GM21515 (cell line): Measurements from ENCODE around the gene SNAP29.
"Not testable (repeated sequence)": the region's sequence is repeated elsewhere in the genome, so short reads cannot be mapped to it uniquely, and the experiment has no call there.

ENCODE experiments used
- ATAC-seq: cut with Tn5 transposase; IDR thresholded peaks from one replicate; pipeline ENCODE4 v1.9.1; 2021; ENCODE audit not compliant: unreplicated experiment

The SNAP29 gene

DNA sequence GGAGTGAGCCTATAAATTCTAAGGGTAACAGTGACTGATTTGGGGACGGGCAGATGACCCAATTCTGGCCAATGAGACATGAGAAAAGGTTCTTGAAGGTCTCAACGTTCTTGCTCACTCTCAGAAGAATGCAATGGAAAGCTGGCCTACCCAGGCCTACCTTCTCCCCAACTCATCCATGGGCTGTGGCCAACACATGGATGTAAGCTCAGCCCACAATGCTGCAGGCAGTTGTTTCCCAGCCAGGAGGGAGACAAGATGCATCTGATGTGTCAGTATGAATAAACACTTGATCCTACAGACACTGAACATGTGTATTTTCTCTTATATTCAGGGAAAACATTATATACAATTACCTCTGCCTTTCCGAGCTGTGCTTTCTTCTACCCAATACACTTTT lies 24.6 kb upstream of the SNAP29 start:
- ATAC-seq = no peak

DNA sequence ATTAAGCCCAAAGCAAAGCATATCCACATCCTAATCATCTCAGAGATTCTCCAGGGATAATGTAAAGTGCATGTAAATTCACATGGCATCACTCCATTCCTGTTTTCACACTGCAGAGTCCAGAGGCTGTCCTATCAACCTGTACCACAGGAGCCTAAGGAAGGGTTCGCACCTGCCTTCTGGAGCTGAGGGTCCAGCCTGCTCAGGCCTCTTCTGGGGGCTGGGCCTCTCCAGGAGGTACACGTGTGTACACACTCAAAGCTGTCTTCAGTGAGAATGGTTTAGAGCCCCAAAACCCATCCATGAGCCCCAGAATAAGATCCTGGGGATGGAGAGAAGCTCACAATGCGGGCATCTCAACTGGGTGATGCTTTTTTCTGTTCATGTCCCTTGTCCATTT lies 24.1 kb upstream of the SNAP29 start:
- ATAC-seq = no peak

DNA sequence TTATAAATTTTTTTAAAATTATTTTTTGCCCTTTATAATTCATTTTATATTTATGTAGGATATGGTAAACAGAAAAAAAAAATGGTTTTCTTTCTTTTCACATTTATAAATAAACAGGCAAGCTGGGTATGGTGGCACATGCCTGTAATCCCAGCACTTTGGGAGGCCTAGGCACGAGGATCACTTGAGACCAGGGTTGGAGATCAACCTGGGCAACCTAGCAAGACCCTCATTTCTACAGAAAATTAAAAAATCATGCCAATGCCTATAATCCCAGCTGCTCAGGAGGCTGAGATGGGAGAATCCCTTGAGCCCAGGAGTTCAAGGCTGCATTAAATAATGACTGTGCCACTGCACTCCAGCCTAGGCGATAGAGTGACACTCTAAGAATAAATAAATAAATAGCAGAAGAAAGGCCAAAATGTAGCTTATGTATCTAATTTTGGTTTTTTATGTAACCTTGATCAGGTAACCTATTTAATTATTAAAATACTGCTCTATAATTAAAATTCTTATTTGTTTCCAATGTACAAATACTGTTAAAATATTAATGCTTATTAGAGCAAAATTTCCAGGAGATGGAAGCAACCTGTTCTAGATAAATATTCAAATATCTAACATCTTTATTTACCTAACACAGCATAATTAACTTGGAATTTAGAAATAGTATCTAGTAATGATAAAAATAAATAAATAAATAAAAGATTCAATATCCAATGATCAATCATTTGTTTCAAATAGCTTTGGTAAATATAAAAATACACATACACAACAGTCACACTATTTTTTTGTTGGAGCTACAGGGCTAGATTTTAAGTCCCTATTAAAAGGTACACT lies 21.6 kb upstream of the SNAP29 start:
- no peak for ATAC-seq

DNA sequence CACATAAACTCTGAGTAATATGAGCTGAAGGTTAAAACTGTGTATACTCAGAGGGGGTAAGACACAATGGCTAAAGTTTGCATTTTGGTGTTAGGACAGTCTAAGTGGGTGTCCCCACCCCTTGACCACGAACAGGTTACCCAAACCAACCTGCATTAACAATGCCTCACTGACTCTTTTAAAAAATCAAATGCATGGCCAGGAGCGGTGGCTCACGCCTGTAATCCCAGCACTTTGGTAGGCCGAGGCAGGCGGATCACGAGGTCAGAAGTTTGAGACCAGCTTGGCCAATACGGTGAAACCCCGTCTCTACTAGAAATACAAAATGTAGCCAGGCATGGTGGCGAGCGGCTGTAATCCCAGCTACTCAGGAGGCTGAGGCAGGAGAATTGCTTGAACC lies 19.5 kb upstream of the SNAP29 start:
- ATAC-seq = not testable (repeated sequence)

DNA sequence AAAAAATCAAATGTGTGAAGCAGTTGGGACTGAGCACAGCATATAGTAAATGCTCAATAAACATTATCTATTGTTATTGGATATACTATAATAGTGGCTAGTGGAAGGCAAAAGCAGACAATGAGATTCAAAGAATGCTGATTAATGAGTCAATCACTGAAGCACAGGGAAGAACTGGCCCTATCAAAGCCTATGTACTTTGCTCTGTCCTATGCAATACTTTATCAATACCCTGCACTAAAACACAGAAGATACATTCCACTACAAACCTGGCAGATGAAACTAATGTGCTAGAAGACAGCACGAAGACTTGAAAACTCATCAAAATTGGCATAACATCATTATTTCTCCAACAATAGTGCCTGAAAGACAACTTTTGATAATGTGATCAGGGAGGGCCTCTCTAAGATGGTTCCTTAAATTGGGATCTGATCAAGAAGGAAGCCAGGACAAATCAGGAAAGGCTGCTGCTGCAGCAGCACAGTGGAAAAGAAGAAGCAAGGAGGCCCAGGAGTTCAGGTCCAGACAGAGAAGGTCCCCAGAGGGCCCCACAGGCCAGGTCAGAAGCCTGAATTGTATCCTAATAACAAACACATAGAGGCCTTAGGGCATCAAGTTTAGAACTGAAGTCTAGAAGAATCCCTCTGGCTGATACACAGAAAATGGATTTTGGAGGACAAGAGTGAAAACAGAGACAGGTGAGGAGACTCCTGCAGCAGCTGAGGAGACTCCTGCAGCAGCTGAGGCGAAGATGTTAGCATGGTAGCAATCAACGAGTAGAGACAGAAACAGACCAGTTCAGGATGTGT lies 18.8 kb upstream of the SNAP29 start:
- ATAC-seq = no peak

DNA sequence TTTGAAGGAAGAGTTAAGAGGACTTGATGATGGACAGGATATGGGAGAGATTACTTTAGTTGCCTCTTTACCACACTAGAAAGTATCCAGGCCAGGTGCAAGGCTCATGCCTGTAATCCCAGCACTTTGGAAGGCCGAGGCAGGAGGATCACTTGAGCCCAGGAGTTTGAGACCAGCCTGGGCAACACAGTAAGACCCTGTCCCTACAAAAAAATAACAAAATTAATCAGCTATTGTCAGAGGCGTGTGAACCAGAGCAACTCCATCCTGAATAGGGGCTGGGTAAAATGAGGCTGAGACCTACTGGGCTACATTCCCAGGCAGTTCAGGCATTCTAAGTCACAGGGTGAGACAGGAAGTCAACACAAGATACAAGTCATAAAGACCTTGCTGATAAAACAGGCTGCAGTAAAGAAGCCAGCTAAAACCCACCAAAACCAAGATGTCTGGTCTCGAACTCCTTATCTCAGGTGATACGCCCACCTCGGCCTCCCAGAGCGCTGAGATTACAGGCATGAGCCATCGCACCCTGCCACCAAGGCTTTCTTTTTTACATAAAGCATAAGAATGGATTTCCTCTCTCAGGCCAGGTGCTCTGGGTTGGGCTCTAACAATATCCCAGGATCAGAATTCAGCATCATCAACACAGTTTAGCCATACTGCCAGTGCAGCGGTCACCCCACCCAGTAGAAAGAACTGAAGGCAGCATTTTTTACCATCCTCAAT lies 18.0 kb upstream of the SNAP29 start:
- no peak for ATAC-seq

DNA sequence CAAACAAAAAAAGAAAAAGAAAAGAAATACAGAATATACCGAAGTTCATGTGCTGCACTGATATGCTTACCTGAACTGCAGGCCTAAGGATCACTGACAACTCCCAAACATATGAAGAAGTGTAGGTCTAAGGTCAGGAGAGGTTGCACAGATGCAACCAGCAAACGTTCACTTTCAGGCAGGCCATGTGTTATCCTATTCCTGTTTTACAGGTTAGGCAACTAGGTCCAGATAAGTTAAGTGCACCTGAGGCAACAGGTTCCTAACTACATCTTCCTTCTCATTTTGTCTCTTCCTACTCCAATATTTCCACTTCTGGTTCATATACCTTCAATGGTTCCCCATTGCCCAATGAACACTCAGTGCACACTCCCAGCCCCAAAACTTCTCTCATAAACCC lies 15.3 kb upstream of the SNAP29 start:
- ATAC-seq = no peak

DNA sequence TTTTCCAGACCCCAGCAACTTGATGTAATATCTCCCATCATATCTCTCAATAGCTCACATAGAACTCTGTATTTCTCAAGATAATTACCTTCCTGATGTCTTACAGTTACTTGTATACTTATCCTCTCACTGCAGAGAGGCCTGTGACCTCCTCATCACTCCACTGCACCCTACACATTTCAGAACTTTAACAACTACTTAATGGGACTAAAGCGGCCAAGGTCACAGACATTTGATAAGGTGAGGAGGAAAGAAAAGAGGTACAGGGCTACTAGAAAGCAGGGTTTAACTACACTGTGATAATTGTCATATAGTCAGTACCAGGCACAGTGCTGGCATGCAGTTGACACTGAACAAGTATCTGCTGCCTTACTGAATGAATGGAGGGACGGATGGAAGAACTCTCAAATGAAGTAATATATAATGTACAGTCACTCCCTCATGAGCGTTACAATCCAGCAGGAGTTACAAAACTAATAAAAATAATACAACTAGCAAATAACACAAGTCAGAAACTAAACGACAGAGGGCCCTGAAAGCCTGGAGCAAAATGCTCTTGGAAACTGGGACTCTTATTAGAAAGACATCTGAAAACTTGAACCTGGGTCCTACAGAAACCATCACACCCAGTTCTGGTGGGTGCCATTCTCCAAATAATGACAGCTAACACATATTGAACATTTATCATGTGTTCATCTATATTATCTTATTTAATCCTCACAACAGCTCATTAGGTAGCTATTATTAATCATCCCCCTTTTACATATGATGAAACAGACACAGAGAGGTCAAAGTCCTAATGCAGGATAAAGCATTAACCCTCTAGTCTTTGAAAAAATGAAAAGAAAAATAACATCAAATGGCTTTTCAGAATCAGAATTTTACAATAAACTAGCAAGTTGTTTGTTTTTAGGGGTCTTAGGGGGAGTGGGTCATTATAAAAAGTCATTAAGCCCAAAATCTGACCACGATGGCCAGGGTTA lies 14.5 kb upstream of the SNAP29 start:
- ATAC-seq = no peak

DNA sequence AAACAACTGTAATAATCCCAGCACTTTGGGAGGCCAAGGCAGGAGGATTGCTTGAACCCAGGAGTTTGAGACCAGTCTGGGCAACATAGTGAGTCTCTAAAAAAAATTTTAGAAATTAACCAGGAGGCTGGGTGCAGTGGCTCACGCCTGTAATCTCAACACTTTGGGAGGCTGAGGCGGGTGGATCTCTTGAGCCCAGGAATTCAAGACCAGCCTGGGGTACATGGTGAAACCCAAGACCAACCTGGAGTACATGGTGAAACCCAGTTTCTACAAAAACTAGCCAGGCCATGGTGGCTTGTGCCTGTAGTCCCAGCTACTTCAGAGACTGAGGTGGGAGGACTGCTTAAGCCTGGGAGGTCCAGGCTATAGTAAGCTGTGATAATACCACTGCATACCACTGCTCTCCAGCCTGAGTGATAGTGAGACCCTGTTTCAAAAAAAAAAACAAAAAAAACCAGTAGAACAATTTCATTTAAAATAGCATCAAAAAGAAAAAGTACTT lies 11.4 kb upstream of the SNAP29 start:
- ATAC-seq = no peak

DNA sequence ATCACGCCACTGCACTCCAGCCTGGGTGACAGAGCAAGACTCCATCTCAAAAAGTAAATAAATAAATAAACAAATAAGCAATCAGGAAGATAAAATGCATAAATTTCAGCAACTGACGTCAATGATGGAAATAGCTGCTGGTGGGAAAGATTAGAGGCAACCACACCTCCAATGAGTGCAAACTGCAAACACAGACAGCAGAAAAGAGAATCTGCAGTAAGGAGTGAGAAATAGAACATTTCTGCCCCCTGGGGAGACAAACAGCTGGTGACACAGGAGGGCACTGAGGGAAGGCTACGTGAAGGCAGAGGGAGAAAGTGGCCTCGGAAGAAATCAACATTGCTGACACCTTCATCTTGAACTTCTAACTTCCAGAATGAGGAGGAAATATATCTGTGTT lies 6.7 kb upstream of the SNAP29 start:
- ATAC-seq = no peak

DNA sequence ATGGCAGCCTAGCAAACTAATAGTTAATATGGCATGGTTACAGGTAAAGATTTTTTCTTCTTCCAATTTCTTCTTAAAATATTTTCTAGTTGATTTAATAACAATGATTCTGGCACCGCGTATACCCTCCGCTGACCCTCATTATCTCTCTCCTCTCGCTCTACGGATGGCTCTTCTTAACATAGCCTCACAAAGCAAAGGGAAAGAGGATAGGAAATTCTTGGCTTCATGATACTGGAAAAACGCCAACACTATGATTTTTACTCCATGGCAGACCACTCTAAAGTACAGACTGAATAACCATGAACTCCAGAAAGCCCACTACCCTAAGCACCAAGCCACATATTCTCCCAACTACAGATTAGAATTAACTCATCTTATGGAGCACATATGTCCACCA lies 6.3 kb upstream of the SNAP29 start:
- no peak for ATAC-seq

DNA sequence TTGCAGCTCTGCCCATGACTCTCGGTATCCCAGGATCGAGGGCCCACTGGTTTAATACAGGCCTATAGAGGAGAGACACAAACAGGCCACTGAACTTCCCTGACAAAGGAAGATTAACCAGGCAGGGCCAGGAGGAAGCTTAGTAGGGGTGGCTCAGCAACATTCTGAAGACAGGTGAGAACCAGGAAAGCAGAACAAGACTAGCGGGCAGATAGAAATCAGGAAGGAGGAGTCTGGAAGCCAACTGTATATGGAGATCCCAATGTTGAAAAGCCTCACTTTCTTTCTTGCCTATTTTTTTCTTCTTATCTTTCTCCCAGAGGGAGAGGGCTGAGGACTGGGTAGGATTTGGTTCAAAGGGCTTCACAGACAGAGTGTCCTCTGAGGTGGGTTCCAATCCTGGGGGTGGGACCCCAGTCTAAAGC lies 5.6 kb upstream of the SNAP29 start:
- ATAC-seq = no peak

DNA sequence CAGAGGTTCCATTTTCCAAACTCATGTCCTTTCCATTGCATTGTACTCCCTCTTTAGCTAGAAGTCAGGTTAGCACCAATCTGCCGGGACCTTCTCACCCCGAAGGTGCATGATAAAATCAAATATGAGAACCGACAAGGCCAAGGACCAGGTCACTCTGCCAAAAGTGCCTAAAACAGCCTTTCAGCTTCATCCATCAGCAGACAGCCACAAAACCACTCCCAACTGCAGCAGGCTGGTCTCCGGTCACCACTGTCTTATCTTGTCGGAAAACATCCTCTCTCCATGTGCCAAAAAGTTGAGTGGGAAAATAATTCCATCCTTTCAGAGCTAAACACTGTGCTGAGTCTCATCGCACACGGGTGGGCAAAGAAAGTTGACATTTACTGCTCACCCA lies 1.6 kb upstream of the SNAP29 start:
- no peak for ATAC-seq

DNA sequence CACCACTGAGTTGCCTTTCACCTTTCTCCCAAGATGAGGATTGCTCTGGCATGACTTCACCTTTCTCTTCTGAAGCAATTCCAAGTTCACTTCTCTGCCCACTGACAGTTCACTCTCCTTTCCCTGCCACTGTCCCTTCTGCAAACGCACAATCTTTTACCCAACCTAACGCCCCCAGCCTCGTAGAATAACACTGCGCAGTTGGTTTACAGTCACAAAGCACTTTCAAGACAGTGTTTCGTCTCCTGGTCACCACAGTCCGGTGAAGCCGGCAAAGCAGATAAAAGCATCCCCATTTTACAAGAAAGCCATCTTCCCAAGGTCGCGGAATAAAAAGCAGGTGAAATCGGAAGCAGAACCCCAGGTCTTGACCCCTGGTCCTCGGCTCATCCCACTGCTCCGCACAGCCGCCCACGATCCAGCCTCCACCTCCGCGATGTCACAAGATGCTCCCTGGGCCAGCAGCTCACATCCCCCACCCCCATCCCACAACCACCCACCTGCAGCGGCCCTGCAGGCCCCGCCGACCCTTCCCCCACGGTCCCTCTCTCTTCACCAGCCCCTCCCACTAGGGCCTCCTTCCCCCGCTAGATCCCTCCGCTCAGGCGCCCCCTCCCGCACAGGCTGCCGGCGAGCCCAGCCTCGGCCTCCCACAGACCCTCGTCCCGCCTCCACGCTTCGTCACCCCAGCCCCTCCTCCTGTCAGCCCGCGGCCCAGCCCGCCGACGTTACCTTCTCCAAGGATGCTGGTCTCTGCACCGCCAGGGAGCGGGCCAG lies 781 bp upstream of the SNAP29 start:
- ATAC-seq = peak; percentile 41

DNA sequence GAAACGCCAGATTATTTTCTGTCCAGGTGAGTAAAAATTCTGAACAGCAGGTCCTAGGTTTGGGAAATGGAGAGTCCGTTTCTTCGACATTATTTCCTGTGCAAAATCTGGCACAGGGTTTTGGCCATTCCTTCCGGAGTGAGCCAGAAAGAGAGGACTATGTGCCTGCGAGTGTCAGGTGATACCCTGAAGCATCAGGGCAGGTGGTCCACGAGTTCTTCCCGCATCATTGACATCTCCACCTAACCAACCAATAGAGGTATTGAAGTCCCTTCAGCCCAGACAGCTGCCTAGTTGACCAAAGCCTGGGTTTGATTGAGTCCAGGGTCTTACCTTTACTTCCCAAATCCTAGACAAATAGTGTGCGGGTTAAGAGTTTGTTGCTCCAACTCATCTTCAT lies 808 bp downstream of the SNAP29 start:
- ATAC-seq = no peak

DNA sequence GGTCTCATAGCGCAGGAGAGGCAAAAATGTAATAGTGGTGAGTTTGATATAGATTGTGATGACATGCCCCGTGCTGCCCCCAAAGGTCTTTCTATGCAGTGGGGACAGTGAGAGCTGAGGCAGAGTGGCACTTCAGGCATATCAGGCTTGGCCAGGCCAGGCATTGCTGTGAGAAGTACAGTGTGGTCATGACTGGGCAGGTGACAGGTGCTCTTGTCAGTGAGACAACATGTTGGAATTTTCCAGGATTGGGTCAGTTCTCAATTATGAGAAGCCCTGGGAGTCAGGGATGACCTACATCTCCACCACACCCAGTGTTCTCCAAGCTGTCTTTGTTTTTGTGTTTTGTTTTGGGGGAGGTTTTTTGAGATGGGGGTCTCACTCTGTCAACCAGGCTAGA lies 3.7 kb downstream of the SNAP29 start:
- ATAC-seq = no peak

DNA sequence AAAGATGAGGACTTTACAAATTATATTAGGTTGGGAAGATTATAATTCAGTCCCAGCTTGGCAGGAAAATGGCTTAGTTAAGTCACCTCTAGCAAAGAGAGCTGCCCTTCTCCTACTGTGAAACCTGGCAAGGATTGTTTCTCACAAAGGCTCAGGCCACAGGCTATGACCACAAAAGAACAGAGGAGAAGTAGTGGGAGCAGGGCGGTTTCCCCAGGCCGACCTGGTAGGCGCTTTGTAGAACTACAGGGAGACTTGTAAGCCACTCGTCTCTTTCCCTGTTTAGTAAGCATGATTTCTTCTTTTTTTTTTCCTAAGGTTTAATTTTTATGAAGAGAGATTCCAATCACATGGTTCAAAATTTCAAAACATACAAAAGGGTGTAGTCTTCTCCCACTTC lies 4.6 kb downstream of the SNAP29 start:
- ATAC-seq = no peak

DNA sequence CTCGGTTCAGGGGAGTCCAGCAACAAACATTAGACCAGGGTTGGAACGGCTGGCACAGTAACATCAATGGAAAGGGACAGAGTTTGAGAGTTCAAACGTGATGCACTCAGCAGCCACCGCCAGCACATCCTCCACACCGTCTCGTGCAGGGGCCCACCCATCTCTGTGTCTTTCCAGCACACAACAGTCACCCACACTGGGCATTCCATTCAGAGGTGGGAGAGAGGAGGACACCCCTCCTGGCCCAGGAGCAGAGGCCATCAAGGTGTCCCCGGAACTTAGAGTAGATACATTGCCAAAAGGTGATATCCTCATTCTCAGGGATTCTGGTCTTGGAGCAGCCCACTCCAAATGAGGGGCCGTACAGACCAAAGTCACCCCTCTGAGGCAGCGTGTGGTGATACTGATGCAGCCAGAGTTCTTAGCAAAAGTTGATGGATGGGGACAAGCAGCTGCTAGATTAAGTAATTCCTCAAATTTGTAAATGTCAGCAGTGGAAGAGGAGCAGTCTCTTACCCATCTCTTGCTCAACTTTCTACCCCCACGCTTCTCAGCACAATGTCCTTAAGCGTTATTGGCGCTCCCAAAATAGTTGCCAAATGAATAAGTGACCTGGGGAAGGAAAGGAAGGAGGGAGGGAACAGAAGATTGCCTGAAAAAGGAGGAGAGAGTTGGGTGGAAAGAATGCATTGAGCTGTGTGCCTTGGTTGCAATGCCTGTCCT lies 5.5 kb downstream of the SNAP29 start:
- ATAC-seq = no peak

DNA sequence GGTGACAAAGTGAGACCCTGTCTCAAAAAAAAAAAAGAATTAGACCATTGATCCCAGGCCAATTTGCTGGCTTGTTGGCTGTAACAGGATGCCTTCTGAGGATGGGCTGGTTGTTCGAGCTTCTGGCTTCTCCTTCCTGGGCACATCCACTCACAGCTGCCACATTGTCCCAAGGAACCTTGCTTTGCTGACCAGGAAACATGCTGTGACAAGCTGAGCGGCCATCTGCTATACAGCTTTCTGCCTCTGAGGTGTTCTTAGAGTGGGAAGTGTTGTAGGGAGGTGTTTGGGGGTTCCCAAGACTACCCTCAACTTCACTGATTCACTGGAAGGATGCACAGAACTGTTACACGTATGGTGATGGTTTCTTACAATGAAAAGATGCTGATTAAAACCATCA lies 6.5 kb downstream of the SNAP29 start:
- no peak for ATAC-seq
